K562 (cell line): ENCODE data around the gene ZNF319. TPM values are rescaled to one million over a fixed set of nuclear protein-coding genes. Genes with fewer than 3 reads are reported as not detected.

Experiments
- MTA2 ChIP-seq: fragments of 450-650 bp; IDR thresholded peaks from 2 replicates; pipeline ENCODE4 v1.6.1; 2016; ENCODE audit warnings: low read depth
- NFE2L1 ChIP-seq: fragments of 450-650 bp; IDR thresholded peaks from 2 replicates; pipeline ENCODE4 v1.6.1; 2016; ENCODE audit warnings: missing genetic modification characterization, low read depth, mild to moderate bottlenecking, missing compliant biosample characterization, moderate library complexity, borderline replicate concordance
- PHF8 ChIP-seq: fragments of 200-600 bp; sonication (generic); IDR thresholded peaks from 2 replicates; pipeline ENCODE4 v1.6.1; 2012; ENCODE audit warnings: mixed run types, mild to moderate bottlenecking, inconsistent platforms, low read length, moderate library complexity, borderline replicate concordance
- RBM17 ChIP-seq: fragments of 200-400 bp; formaldehyde crosslinking; IDR thresholded peaks from 2 replicates; pipeline ENCODE4 v1.6.1; 2017; ENCODE audit warnings: low read depth, mild to moderate bottlenecking, low read length, borderline replicate concordance
- RFX7 ChIP-seq: fragments of 250-450 bp; sonication (Bioruptor Pico); IDR thresholded peaks from 2 replicates; pipeline ENCODE4 v1.5.1; 2021; ENCODE audit warnings: mild to moderate bottlenecking
- SOX6 ChIP-seq: fragments of 450-650 bp; IDR thresholded peaks from 2 replicates; pipeline ENCODE4 v1.6.1; 2014; ENCODE audit warnings: mild to moderate bottlenecking
- SRF ChIP-seq, 2 experiments: fragments of 250-450, 450-650 bp in 1 of 2; sonication (Bioruptor Pico) in 1 of 2; sonication (generic) in 1 of 2; formaldehyde crosslinking; IDR thresholded peaks; 2 replicates each; pipeline versions ENCODE4 v1.5.0 to v1.5.1; 2020 to 2022; ENCODE audit warnings: mild to moderate bottlenecking in 1 of 2, missing genetic modification reagents in 1 of 2
- YY1 ChIP-seq, 3 experiments: IDR thresholded peaks; 2 replicates each; pipeline ENCODE4 v1.6.1; 2011; ENCODE audit warnings: low read length in 2 of 3, mild to moderate bottlenecking in 2 of 3, moderate library complexity in 2 of 3, borderline replicate concordance in 1 of 3, control low read depth in 1 of 3, low read depth in 1 of 3; ENCODE audit not compliant: insufficient read depth in 3 of 3, insufficient replicate concordance in 2 of 3, control insufficient read depth in 1 of 3, insufficient read length in 1 of 3; ENCODE audit errors: extremely low read depth in 1 of 3
- ZNF212 ChIP-seq: fragments of 450-650 bp; formaldehyde crosslinking; IDR thresholded peaks from 2 replicates; pipeline ENCODE4 v1.4.0; 2020; ENCODE audit warnings: mild to moderate bottlenecking
- polyA plus RNA-seq, 8 experiments: library from polyadenylated mRNA; depleted of rRNA in 4 of 8; stranded (reverse) in 5 of 8; unstranded in 3 of 8; fragments of >200 nt; fragmentation: Nextera tagmentation in 2 of 8; fragmentation: Illumina TruSeq in 1 of 8; extraction: Ambion mirVana in 2 of 8; extraction: Trizol in 1 of 8; gene quantifications; 2 replicates each; pipeline versions ENCODE4 v1.2.1 to v1.2.3, GENCODE V29; 2011 to 2014; ENCODE audit warnings: inconsistent platforms in 1 of 8, missing spikeins in 1 of 8
- total RNA-seq, 7 experiments: library from RNA; depleted of rRNA in 6 of 7; stranded (reverse); fragments of >200 nt in 6 of 7; fragmentation: Illumina TruSeq in 2 of 7; extraction: Trizol in 2 of 7; gene quantifications; 2 replicates each; pipeline versions ENCODE4 v1.2.1 to v1.2.3, GENCODE V29; 2011 to 2021; ENCODE audit warnings: low replicate concordance in 1 of 7
- TF ChIP-seq, protein P1 (sequence below): IDR thresholded peaks from 2 replicates; pipeline ENCODE4 v1.6.1; 2011; ENCODE audit not compliant: insufficient read length; ENCODE audit errors: extremely low read depth
- TF ChIP-seq, protein P2 (sequence below): conservative IDR thresholded peaks from 2 replicates; pipeline ENCODE4 v1.6.1; 2011; ENCODE audit warnings: low read depth, mild to moderate bottlenecking, low read length; ENCODE audit not compliant: control insufficient read depth
- TF ChIP-seq, protein P3 (sequence below), 2 experiments: fragments of 450-650 bp in 1 of 2; sonication (generic) in 1 of 2; formaldehyde crosslinking in 1 of 2; IDR thresholded peaks; 2 replicates each; pipeline versions ENCODE4 v1.7.1 to v1.9.0; 2016 to 2022; ENCODE audit warnings: inconsistent platforms in 1 of 2, mild to moderate bottlenecking in 1 of 2, missing genetic modification reagents in 1 of 2
- TF ChIP-seq, protein P4 (sequence below): fragments of 250-450 bp; sonication (Bioruptor Pico); IDR thresholded peaks from 2 replicates; pipeline ENCODE4 v1.8.0; 2021; ENCODE audit warnings: moderate library complexity, mild to moderate bottlenecking, inconsistent platforms

ZNF319 gene
- total and polyA plus RNA-seq, 9 of the 15 experiments (the other 6 are each of a cell fraction or from before 2014, with no cell fraction given), result 0.20 to 5.7 (median 1.4) TPM

DNA sequence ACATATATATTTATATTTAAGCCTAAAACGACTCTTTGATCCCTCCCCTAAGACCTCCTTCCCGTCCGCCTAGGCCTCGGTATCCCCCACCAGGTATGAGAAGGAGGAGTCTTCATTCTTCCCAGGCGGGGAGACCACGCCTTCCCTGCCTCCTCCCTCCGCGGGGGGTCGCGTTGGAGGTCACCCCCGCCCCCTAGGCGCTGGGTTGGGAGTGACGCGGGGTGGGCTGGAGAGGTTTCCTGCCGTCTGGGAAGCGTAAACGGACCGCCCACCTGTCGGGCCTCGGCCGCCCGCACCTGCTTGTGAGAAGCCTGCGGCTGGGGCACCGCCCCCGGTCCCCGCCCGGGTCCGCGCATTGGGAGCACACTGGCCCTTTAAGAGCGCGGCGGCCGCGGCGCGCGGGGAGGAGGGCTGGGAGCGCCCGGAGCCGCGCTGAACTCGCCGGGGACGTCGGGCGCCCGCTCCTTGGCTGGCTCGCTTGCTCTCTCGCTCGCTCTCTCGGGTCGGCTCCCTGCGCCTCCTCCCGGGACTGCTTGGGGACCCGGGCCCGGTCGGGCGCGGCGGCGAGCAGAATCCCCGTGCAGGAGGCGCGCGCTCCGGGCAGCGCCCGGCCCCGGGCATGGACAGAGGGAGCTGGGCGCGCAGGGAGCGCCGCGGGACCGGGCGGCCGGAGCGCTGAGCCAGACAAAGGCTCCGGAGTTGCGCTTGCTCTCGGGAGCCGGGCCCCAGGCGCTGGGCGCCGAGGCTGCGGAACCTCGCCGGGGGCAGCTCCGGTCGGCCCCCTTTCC is 25.1 kb upstream of the ZNF319 start, which contains the start of gene MMP15 (continued):
- TF ChIP-seq, protein P1, sequence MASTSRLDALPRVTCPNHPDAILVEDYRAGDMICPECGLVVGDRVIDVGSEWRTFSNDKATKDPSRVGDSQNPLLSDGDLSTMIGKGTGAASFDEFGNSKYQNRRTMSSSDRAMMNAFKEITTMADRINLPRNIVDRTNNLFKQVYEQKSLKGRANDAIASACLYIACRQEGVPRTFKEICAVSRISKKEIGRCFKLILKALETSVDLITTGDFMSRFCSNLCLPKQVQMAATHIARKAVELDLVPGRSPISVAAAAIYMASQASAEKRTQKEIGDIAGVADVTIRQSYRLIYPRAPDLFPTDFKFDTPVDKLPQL, result no peak
- TF ChIP-seq, protein P2, sequence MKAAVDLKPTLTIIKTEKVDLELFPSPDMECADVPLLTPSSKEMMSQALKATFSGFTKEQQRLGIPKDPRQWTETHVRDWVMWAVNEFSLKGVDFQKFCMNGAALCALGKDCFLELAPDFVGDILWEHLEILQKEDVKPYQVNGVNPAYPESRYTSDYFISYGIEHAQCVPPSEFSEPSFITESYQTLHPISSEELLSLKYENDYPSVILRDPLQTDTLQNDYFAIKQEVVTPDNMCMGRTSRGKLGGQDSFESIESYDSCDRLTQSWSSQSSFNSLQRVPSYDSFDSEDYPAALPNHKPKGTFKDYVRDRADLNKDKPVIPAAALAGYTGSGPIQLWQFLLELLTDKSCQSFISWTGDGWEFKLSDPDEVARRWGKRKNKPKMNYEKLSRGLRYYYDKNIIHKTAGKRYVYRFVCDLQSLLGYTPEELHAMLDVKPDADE, result peak; percentile 75; the same call in 1 of the 2 replicates
- TF ChIP-seq NFE2L1, result no peak
- TF ChIP-seq, protein P3, sequence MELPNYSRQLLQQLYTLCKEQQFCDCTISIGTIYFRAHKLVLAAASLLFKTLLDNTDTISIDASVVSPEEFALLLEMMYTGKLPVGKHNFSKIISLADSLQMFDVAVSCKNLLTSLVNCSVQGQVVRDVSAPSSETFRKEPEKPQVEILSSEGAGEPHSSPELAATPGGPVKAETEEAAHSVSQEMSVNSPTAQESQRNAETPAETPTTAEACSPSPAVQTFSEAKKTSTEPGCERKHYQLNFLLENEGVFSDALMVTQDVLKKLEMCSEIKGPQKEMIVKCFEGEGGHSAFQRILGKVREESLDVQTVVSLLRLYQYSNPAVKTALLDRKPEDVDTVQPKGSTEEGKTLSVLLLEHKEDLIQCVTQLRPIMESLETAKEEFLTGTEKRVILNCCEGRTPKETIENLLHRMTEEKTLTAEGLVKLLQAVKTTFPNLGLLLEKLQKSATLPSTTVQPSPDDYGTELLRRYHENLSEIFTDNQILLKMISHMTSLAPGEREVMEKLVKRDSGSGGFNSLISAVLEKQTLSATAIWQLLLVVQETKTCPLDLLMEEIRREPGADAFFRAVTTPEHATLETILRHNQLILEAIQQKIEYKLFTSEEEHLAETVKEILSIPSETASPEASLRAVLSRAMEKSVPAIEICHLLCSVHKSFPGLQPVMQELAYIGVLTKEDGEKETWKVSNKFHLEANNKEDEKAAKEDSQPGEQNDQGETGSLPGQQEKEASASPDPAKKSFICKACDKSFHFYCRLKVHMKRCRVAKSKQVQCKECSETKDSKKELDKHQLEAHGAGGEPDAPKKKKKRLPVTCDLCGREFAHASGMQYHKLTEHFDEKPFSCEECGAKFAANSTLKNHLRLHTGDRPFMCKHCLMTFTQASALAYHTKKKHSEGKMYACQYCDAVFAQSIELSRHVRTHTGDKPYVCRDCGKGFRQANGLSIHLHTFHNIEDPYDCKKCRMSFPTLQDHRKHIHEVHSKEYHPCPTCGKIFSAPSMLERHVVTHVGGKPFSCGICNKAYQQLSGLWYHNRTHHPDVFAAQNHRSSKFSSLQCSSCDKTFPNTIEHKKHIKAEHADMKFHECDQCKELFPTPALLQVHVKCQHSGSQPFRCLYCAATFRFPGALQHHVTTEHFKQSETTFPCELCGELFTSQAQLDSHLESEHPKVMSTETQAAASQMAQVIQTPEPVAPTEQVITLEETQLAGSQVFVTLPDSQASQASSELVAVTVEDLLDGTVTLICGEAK (IDR thresholded peaks at IDR 0.05), result no peak
- TF ChIP-seq, protein P3 (CRISPR knock-in tag; IDR thresholded peaks at IDR 0.05), result no peak
- TF ChIP-seq, protein P4, sequence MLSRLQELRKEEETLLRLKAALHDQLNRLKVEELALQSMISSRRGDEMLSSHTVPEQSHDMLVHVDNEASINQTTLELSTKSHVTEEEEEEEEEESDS, result no peak
- TF ChIP-seq YY1 (IDR thresholded peaks at IDR 0.05; ENCODE audit: borderline replicate concordance in 1 of 3, control insufficient read depth in 1 of 3, extremely low read depth in 1 of 3, insufficient read depth in 3 of 3, insufficient read length in 1 of 3, insufficient replicate concordance in 2 of 3, low read depth in 1 of 3, low read length in 2 of 3), result peak in 1 of 3 experiments; percentile 24
- no peak for TF ChIP-seq SRF (CRISPR knock-in tag; IDR thresholded peaks at IDR 0.05)
- TF ChIP-seq PHF8, result peak; percentile 26; the same call in 1 of the 2 replicates
- no peak for TF ChIP-seq RFX7 (CRISPR knock-in tag)
- no peak for TF ChIP-seq MTA2
- TF ChIP-seq RBM17, result no peak
- TF ChIP-seq ZNF212 (CRISPR knock-in tag), result no peak
- peak; percentile 23; the same call in 1 of the 2 replicates for TF ChIP-seq SOX6
